GM21526 (cell line): ENCODE results near the gene LOXL1.

Experiments used
- ATAC-seq: cut with Tn5 transposase; IDR thresholded peaks from one replicate; pipeline ENCODE4 v1.9.1; 2021; ENCODE audit warnings: moderate library complexity; ENCODE audit not compliant: unreplicated experiment, low FRiP score

Gene LOXL1

GRCh38 chr15:73990250-73991005, 64.2 kb downstream of the LOXL1 start:
- ATAC-seq = no peak

- ATAC-seq = no peak
Observed at GRCh38 chr15:73991260-73991659, 65.0 kb downstream of the LOXL1 start.

GRCh38 chr15:73991726-73992593, 65.7 kb downstream of the LOXL1 start, which contains the start of gene STOML1:
Gene STOML1, minus strand, starts transcription at chr15:73992295. Its CDS starts 72 bp downstream, at chr15:73992223.
- peak; percentile 60 for ATAC-seq

GRCh38 chr15:73992594-73992898, 66.3 kb downstream of the LOXL1 start:
- ATAC-seq = no peak

- ATAC-seq = no peak
Observed at GRCh38 chr15:73993211-73993994, 67.1 kb downstream of the LOXL1 start.

- ATAC-seq = peak; percentile 64
Observed at GRCh38 chr15:73994413-73994883, 68.2 kb downstream of the LOXL1 start, which contains the start of gene PML. Gene PML, plus strand, starts transcription at chr15:73994716. Its CDS starts 97 bp downstream, at chr15:73994813.

GRCh38 chr15:73994912-73995622, 68.8 kb downstream of the LOXL1 start:
- ATAC-seq = no peak

GRCh38 chr15:73996267-73996666, 70.0 kb downstream of the LOXL1 start:
- no peak for ATAC-seq

- no peak for ATAC-seq
Observed at GRCh38 chr15:73996939-73997338, 70.7 kb downstream of the LOXL1 start.

- no peak for ATAC-seq
Observed at GRCh38 chr15:73997986-73998385, 71.7 kb downstream of the LOXL1 start.
